ENCODE measurements around the gene FREM1.

The FREM1 gene

DNA sequence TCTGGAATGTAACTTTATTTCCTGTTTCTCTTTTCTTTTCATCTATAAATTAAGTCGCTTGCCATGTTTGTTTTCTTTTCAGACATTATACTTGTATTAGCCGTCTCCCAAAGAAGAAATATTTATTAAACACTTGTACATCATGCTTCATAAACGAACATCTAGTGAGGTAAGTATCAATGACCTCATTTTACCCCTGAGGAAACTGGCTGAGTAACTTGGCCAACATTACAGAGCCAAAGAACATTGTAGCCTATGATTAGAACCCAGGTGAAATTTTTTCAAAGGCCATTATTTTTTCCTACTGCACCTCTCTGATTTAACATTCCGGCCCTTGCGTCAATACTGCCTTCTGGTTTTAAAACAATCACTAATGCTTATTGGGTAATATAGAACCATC lies 4.2 kb downstream of the FREM1 start:
- ATAC-seq = no peak
- TF ChIP-seq ARNTL (CRISPR knock-in tag; IDR thresholded peaks at IDR 0.05; ENCODE audit: borderline replicate concordance, low read depth) (no peak), CSRNP3 (CRISPR knock-in tag; IDR thresholded peaks at IDR 0.05) (no peak), ZNF8 (CRISPR knock-in tag; IDR thresholded peaks at IDR 0.05) (no peak), ZNF70 (CRISPR knock-in tag; IDR thresholded peaks at IDR 0.05) (no peak), ZNF565 (CRISPR knock-in tag; conservative IDR thresholded peaks at IDR 0.05; ENCODE audit: low read depth) (no peak), PPARA (CRISPR knock-in tag; IDR thresholded peaks at IDR 0.05; ENCODE audit: borderline replicate concordance) (no peak), ZFP30 (CRISPR knock-in tag; IDR thresholded peaks at IDR 0.05) (no peak), CSDC2 (CRISPR knock-in tag; IDR thresholded peaks at IDR 0.05) (no peak), TOX (CRISPR knock-in tag; IDR thresholded peaks at IDR 0.05; ENCODE audit: borderline replicate concordance) (no peak), ISL1 (CRISPR knock-in tag; IDR thresholded peaks at IDR 0.05) (no peak), PATZ1 (CRISPR knock-in tag; IDR thresholded peaks at IDR 0.05; ENCODE audit: borderline replicate concordance) (no peak), BACH2 (CRISPR knock-in tag; IDR thresholded peaks at IDR 0.05; ENCODE audit: borderline replicate concordance) (no peak), POU6F1 (CRISPR knock-in tag; IDR thresholded peaks at IDR 0.05; ENCODE audit: borderline replicate concordance, low read depth) (no peak), ZFP3 (CRISPR knock-in tag; IDR thresholded peaks at IDR 0.05) (no peak), RARB (CRISPR knock-in tag; IDR thresholded peaks at IDR 0.05) (no peak), SNAI2 (CRISPR knock-in tag; IDR thresholded peaks at IDR 0.05) (no peak), ZC3H10 (CRISPR knock-in tag; IDR thresholded peaks at IDR 0.05) (no peak), OSR1 (CRISPR knock-in tag; IDR thresholded peaks at IDR 0.05) (no peak), ESRRG (CRISPR knock-in tag; IDR thresholded peaks at IDR 0.05) (no peak)
- TF ChIP-seq, protein P1, sequence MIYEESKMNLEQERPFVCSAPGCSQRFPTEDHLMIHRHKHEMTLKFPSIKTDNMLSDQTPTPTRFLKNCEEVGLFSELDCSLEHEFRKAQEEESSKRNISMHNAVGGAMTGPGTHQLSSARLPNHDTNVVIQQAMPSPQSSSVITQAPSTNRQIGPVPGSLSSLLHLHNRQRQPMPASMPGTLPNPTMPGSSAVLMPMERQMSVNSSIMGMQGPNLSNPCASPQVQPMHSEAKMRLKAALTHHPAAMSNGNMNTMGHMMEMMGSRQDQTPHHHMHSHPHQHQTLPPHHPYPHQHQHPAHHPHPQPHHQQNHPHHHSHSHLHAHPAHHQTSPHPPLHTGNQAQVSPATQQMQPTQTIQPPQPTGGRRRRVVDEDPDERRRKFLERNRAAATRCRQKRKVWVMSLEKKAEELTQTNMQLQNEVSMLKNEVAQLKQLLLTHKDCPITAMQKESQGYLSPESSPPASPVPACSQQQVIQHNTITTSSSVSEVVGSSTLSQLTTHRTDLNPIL (CRISPR knock-in tag; IDR thresholded peaks at IDR 0.05; ENCODE audit: low read depth) = no peak

DNA sequence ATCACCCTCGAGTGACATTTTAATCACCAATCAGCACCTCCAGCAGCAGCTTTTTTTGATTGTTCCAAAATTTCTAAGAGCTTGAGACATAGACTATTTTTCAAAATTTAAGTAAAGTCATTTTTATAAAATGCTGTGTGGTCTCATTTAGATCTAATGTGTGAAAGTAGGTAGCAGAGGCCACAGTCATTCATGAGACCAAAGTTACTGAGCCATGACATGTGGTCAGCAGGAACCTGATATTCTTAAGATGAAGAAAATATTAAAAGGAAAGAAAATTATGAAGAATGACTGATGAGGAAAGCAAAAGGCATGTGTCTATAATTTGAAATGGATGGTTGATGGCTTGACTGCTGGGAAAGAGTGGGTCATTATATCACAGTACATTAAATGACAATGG lies 7.2 kb downstream of the FREM1 start:
- TF ChIP-seq TSHZ2 (CRISPR knock-in tag; IDR thresholded peaks at IDR 0.05) (no peak), ESRRG (CRISPR knock-in tag; IDR thresholded peaks at IDR 0.05) (no peak), CSDC2 (CRISPR knock-in tag; IDR thresholded peaks at IDR 0.05) (no peak), BACH2 (CRISPR knock-in tag; IDR thresholded peaks at IDR 0.05; ENCODE audit: borderline replicate concordance) (no peak), ZFP30 (CRISPR knock-in tag; IDR thresholded peaks at IDR 0.05) (no peak), ZC3H10 (CRISPR knock-in tag; IDR thresholded peaks at IDR 0.05) (no peak)
- no peak for ATAC-seq

DNA sequence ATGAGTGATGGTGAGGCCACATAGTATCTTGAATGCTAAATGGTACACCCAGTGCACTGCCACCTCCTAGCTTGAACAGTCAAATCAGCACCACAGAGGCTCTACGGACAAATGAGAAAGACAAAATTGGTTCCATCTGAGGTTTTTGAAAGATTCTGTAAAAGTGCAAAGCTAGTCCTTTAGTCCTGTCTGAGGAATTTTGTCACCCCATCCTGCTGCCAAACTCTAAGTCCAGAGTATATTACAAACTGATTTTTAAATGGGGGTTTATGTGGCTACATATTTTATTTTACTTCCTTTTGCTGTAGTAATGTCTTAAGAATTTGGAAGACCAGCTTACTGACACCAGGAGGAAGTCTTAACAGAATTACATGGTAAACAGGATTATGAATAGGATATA lies 7.7 kb downstream of the FREM1 start:
- TF ChIP-seq ZNF8 (CRISPR knock-in tag; IDR thresholded peaks at IDR 0.05) (no peak), TCF4 (CRISPR knock-in tag; IDR thresholded peaks at IDR 0.05; ENCODE audit: borderline replicate concordance) (no peak), TSHZ2 (CRISPR knock-in tag; IDR thresholded peaks at IDR 0.05) (no peak), PPARA (CRISPR knock-in tag; IDR thresholded peaks at IDR 0.05; ENCODE audit: borderline replicate concordance) (no peak)
- no peak for ATAC-seq

Measured in SK-N-SH treated with all-trans-retinoic acid at 6 μM for 48 hours (cell line).